NCI-H526 treated with DMSO at 0.1 percent for 48 hours (cell line): ENCODE results near the gene GNPTAB.
"Not testable (repeated sequence)": the region's sequence is repeated elsewhere in the genome, so short reads cannot be mapped to it uniquely, and the experiment has no call there.

Experiments
- DNase-seq: peaks from one replicate; lab custom pipeline; 2025; lab: John Stamatoyannopoulos, UW

Gene GNPTAB

GRCh38 chr12:101852998-101853397 is 22.2 kb upstream of the GNPTAB start:
- DNase-seq = no peak

DNA sequence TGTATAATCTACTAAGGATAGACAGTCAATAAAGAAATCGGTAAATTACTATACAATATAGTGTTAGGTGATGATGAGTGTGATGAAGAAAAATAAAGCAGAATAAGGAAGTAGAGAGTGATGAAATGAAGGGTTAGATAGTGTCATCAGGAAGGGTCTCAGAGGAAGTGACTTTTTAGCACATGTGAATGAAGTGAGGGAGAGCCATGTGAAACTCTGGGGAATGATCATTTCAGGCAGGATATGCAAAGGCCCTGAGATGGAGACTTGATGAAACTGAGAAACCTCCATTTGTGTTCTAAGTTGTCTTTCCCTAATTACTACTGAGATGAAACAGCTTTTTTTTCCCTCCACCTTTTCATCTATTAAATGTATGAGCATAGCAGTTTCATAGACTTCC is 19.4 kb upstream of the GNPTAB start:
- DNase-seq = no peak

DNA sequence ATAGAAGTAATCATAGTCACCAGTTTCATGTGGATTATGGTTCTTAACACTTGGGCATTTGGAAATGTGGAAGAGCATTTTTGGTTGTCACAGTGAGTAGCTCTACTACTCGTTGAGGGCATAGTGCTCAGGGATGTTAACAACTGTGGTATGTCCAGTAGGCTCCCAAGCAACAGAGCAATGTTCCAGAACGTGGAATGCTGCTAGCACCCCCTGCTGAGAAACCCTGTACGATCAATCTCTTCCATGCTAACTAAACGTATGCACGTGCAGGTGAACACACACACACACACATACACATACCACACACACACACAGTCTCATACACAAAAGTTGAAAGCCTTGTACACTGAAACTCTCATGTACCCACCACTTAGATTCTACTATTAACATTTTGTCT is 16.6 kb upstream of the GNPTAB start:
- no peak for DNase-seq

GRCh38 chr12:101845137-101845711 is 14.5 kb upstream of the GNPTAB start:
- no peak for DNase-seq

GRCh38 chr12:101841069-101841468 is 10.3 kb upstream of the GNPTAB start:
- no peak for DNase-seq

DNA sequence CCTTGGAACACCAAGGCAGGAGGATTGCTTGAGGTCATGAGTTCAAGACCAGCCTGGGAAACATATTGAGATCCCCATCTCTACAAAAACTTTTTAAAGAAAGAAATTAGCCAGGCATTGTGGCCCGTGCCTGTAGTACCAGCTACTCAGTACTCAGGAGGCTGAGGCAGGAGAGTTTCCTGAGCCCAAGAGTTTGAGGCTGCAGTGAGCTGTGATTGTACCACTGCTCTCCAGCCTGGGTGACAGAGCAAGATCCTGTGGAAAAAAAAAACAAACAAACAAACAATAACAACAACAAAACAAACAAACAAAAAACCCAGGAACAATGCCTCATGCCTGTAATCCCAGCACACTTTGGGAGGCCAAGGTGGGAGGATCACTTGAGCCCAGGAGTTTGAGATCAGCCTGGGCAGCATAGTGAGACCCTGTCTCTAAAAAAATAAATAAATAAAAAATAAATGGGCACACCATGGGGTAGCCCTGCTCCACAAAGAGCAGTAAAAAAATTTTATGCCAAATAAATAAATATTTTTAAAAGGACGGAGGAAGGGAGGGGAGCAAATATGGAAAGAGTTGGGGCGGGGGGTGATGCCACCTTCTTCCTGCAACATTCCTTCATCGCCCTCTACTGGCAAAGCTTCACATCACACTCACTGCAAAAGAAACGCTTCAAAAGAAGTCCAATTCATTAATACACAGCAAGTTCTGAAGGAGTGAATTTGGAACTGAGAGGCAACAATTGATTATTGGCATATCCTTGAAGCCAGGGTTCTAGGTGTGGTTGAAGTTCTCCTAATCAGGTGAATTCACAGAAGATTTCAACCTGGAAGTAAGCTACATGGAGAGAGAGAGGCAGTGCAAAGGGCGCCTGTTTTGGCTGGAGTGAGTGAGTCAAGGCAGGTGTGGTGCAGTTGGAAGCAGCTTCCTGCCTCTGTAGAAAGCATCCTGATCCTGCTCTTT is 8.8 kb upstream of the GNPTAB start:
- peak; percentile 30 for DNase-seq

DNA sequence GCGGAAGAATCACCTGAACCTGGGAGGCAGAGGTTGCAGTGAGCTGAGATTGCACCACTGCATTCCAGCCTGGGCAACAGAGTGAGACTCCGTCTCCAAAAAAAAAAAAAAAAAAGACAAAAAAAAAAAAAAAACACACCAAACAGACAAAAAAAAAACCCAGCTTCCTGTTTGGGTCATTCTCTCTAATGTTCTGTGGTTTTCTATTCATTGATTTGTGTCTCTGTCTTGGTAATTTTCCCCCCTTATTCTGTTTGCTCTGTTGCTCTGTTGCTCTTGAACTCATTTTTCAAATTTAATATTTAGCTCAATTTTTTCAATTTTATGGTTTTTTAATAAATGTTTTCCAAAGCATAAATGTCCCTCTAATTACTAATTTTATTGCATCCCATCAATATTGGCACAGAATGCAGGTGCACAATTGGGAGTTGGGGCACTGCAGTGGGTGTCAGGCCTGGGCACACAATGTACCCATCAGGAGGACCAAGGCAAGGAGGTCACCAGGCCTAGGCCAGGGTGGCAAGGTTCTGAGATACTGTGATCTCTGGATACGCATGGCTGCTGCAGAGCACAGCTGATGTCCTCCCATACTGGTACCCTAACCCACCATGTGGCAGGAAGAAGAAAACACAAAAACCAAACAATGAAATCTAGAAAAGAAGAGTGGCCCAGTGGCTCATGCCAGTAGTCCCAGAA is 8.0 kb upstream of the GNPTAB start:
- DNase-seq = no peak

DNA sequence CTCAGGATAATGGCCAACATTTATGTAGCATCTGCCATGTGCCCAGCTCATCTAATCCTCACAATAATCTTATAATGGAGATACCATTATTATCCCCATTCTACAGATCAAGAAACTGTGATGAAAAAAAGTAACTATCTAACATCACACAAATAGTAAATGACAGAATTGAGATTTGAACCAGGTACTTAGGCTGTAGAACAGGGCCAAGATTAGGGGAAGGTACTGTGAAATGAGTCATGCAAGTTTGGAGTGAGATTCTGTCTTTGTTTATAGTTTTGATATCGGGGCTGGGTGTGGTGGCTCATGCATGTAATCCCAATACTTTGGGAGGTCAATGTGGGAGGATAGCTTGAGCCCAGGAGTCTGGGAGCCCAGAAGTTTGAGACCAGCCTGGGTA is 1.3 kb upstream of the GNPTAB start:
- no peak for DNase-seq

GRCh38 chr12:101829639-101830366 is 956 bp downstream of the GNPTAB start:
- no peak for DNase-seq

GRCh38 chr12:101828463-101829196 is 2.1 kb downstream of the GNPTAB start:
- no peak for DNase-seq

GRCh38 chr12:101826766-101827368 is 3.9 kb downstream of the GNPTAB start:
- DNase-seq = no peak

DNA sequence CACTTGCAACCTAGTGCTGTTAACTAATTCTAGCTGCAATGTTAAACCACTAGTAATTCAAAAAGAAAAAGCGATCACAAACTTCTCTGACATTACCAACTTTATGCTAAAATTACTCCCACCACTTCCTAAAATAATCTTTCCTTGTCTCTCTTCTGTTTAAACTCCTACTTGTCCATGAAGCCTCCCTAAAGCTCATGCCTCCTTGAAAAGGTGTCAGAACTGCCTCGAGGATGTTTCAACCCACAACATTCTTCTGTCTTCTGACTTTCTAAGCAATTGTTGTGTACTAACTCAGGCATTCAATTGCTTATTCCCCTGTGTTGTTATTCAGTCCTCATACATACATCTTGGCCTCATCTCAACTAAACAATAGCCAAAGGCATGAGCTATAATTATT is 5.9 kb downstream of the GNPTAB start:
- no peak for DNase-seq

DNA sequence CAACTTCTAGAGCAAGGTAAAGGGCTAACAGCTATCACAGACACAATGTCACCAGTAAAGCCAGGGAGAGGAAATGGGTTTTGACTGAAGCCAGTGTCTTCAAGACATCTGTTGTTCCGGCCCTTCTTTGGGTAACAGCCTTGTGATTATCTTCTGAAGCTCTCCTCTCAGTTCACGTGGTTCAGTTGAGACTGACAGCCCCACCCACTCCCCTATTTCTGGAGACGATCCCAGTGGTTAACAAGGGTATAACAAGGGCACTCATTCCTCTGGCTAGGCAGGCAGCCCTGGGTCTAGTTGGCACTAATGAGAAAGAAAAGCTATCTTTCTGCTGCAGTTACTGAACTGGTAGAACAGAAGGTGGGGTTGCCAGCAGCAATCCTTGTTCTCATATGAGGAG is 6.9 kb downstream of the GNPTAB start:
- no peak for DNase-seq

DNA sequence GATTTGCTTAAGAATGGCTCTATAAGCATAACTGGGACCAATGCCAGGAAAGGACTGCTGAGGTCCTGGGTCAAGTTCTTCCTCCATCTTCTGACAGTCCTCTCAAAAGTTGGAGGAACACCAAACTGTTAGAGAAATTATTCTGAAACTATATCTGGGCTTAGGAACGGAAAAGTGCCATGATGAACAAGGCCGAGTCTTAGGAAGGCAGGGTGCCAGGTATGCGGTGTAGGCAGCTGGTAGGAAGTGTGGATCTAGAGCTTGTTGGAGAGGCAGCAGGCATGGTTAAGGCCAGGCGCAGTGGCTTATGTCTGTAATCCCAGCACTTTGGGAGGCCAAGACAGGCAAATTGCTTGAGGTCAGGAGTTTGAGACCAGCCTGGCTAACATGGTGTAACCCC is 7.7 kb downstream of the GNPTAB start:
- no peak for DNase-seq

DNA sequence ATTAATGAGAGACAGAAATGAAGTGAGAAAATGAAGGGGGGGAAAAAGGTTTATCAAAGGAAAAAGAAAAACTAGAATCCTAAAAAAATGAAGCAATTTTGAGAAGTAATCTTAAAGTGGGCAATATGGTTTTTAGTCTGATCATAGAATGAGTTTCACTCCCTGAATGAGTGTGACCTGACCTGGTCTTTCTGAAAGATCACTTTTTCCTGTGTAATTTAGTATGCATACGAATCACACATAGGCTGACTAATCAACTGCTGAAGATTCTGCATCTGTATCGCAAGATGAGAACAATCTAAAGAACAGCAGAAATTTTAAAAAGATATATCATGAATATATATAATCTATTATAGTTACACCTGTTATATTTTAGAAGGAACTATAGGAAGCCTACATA is 11.3 kb downstream of the GNPTAB start:
- no peak for DNase-seq

GRCh38 chr12:101818689-101819088 is 12.1 kb downstream of the GNPTAB start:
- DNase-seq = not testable (repeated sequence)

GRCh38 chr12:101813117-101813516 is 17.6 kb downstream of the GNPTAB start:
- DNase-seq = no peak

DNA sequence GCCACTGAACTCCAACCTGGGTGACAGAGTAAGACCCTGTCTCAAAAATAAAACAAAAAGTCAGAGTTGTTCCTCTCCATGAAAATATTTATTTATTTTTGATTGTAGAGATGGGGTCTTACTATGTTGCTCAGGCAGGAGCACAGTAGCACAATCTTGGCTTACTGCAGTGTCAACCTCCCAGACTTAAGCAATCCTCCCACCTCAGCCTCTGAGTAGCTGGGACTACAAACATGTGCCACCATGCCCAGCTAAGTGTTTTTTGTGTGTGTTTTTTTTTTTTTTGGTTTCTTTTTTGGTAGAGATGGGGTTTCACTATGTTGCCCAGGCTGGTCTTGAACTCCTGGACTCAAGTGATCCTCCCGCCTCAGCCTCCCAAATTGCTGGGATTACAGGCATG is 18.0 kb downstream of the GNPTAB start:
- not testable (repeated sequence) for DNase-seq

DNA sequence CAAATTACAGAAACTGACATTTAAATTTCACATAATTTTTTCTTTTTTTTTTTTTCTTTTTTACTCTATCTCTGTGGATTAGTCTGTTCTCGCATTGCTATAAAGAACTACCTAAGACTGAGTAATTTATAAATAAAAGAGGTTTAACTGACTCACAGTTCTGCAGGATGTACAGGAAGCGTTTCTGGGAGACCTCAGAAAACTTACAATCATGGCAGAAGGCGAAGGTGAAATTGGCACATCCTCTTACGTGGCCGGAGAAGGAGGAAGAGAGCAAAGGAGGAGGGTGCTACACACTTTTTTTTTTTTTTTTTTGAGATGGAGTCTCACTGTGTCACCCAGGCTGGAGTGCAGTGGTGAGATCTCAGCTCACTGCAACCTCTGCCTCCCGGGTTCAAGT is 19.4 kb downstream of the GNPTAB start:
- not testable (repeated sequence) for DNase-seq

DNA sequence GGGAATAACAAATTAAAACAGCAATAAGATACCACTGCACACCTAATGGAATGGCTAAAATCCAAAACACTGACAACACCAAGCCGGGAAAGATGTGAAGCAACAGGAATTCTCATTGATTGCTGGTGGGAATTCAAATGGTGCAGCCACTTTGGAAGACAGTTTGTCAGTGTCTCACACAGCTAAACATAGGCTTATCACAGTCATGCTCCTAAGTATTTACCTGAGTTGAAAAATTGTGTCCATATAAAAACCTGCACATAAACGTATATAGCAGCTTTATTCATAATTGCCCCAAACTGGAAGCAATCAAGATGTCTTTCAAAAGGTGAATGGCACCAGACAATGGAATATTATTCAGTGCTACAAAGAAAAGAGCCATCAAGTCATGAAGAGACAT is 21.6 kb downstream of the GNPTAB start:
- DNase-seq = no peak

DNA sequence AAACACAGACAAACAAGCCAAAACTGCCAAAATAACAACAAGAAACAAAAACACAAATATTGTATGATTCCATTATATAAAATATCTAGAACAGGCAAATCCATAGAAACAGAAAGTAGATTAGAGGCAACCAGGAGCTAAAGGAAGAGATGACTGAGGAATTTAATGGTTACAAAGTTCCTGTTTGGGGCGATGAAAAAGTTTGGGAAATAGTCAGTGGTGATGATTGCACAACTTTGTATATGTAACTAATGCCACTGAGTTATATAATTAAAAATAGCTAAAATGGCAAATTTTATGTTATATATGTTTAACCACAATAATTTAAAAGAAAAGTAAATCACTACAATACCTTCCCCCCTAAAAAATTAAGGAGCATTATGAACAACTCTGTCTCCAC is 24.5 kb downstream of the GNPTAB start:
- DNase-seq = no peak
